ENCODE data around the gene LRRC3. TPM values are rescaled to one million over a fixed set of nuclear protein-coding genes. Genes with fewer than 3 reads are reported as not detected.

Gene LRRC3
- total and polyA plus RNA-seq, 2 donors (not counting 3 experiments of a cell fraction or from before 2014, with no cell fraction given) = 4.8 to 4.9 TPM

DNA sequence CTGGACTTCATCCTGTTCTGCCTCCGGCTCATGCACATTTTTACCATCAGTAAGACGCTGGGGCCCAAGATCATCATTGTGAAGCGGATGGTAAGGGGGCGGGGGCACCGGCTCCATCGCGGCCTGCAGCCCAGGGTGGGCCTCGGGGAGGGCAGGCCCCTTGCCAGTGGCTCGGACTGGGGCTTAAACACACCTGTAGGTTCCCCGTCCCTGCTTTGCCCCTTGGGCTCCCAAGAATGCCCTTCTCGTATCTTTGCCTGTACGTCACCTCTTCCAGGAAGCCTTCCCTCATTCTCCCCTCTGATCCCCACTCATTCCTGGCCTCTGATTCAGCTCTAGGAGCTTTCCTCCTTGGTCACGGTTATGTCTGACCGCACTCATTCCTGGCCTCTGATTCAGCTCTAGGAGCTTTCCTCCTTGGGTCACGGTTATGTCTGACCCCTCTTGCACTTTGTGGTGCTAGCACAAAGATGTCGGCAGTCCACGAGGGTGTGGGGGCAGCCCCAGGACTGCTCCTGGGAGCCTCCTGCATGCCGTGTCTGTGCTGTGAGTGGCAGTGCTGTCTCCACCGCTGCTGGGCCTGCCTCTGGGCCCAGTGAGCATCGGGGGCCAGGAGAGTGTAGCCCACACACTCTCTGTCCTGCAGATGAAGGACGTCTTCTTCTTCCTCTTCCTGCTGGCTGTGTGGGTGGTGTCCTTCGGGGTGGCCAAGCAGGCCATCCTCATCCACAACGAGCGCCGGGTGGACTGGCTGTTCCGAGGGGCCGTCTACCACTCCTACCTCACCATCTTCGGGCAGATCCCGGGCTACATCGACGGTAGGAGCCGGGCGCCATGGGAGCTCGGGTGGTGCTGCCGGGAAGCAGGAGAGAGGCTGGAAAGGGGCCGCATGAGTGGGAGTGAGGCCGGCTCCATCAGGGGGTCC lies 49.1 kb upstream of the LRRC3 start:
- Histone ChIP-seq H3K4me3 (replicated peaks in 1 of 3; ENCODE audit: insufficient read depth in 1 of 3, low read depth in 1 of 3, low read length in 3 of 3) (no peak overlapping the region), H3K9me3 (replicated peaks; ENCODE audit: control insufficient read depth, insufficient read depth, low read length) (peaks cover 3% of the 10 kb centered on the region), H3K79me2 (ENCODE audit: control insufficient read depth, insufficient read depth, low read length) (no peaks in the 10 kb centered on the region), H3K4me1 (ENCODE audit: control insufficient read depth, extremely low read depth, insufficient read depth, low read length) (no peaks in the 10 kb centered on the region), H3K9me1 (replicated peaks; ENCODE audit: control insufficient read depth, extremely low read depth, insufficient read depth, low read length) (no peaks in the 10 kb centered on the region), H3K36me3 (ENCODE audit: control insufficient read depth in 2 of 2, extremely low read depth in 1 of 2, insufficient read depth in 2 of 2, low read length in 2 of 2) (no peaks in the 10 kb centered on the region), H3K27ac (ENCODE audit: insufficient read depth, low read depth, low read length) (no peak overlapping the region), H2AFZ (ENCODE audit: low read depth, low read length) (no peak overlapping the region), H4K20me1 (replicated peaks; ENCODE audit: control insufficient read depth, extremely low read depth, insufficient read depth, low read length) (no peaks in the 10 kb centered on the region), H3K27me3 (ENCODE audit: control insufficient read depth in 2 of 2, insufficient read depth in 2 of 2, low read length in 2 of 2) (no peaks in the 10 kb centered on the region), H3K9ac (replicated peaks; ENCODE audit: extremely low read depth, insufficient read depth, low read length) (no peak overlapping the region), H3K4me2 (ENCODE audit: insufficient read depth, low read length) (no peak overlapping the region)
- POLR2A ChIA-PET = no interaction called here
- no peak for DNase-seq (ENCODE audit: low read depth, low spot score)
- intact Hi-C loops (cut with micrococcal nuclease) (no loop called here), dilution Hi-C loops (cut with MboI; ENCODE audit: extremely low pct_ligation_motif_present, low sequenced_read_pairs) (no loop called here)
- CTCF ChIA-PET = no interaction called here
- no TSS peak for BruUV-seq (replicated peaks)
- TF ChIP-seq EZH2 (IDR thresholded peaks at IDR 0.05; ENCODE audit: borderline replicate concordance, low read depth, low read length, severe bottlenecking) (no peak), JUN (IDR thresholded peaks at IDR 0.05; ENCODE audit: borderline replicate concordance, insufficient read depth, insufficient read length, low read depth) (no peak), MYC (IDR thresholded peaks at IDR 0.05; ENCODE audit: low read depth, low read length) (no peak), POLR2A (IDR thresholded peaks at IDR 0.05; ENCODE audit: low read depth, low read length) (no peak), FOS (IDR thresholded peaks at IDR 0.05; ENCODE audit: borderline replicate concordance, insufficient read depth, low read length) (no peak), CTCF (IDR thresholded peaks at IDR 0.05; ENCODE audit: extremely low read depth in 1 of 2, insufficient read depth in 1 of 2, low read depth in 1 of 2, low read length in 2 of 2) (no peak), GATA2 (IDR thresholded peaks at IDR 0.05; ENCODE audit: insufficient read depth, insufficient read length, low read depth, low read length) (no peak), POLR2AphosphoS5 (IDR thresholded peaks at IDR 0.05; ENCODE audit: insufficient read depth, low read depth, low read length) (no peak)
- TF ChIP-seq, protein P1, sequence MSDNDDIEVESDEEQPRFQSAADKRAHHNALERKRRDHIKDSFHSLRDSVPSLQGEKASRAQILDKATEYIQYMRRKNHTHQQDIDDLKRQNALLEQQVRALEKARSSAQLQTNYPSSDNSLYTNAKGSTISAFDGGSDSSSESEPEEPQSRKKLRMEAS (IDR thresholded peaks at IDR 0.05; ENCODE audit: insufficient read depth, insufficient read length) = no peak
- no peak for FAIRE-seq

Measured in endothelial cell of umbilical vein (primary cell).